ENCODE measurements around the gene RGS13. TPM values are rescaled to one million over a fixed set of nuclear protein-coding genes. Genes with fewer than 3 reads are reported as not detected.

The RGS13 gene, protein sequence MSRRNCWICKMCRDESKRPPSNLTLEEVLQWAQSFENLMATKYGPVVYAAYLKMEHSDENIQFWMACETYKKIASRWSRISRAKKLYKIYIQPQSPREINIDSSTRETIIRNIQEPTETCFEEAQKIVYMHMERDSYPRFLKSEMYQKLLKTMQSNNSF
- total RNA-seq (ENCODE audit: low replicate concordance) = not detected in 2 replicates

DNA sequence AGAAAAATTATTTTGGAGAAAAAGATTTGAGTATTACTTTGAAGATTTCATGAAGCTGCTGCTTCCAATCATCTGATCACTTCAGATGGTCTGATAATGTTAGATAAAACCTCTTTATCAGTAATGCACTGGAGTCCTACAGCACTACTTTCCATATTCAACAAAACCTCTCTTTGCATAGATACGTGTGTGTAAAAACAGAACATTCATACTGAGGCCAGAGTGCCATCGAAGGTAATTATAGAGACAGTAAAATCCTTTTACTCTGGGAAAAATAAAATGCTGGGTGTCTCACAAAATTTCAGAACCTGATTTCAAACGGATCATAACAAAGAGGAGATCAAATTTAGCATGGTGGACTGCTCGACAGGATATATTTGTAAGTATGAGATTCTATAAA is at the start of gene RGS13:
Gene RGS13 (plus strand): TSS at position 209 of the 400 bp plus-strand sequence. CDS start 8,188 bp downstream, outside the sequence.
- H3K79me2 ChIP-seq (ENCODE audit: low read depth) = no peaks in the 10 kb centered on the region
- H3K9ac ChIP-seq = no peak within 1 kb of the TSS
- no peak within 1 kb of the TSS for H2AFZ ChIP-seq (replicated peaks)
- DNase-seq (ENCODE audit: low spot score) = no peak
- H3F3A ChIP-seq (ENCODE audit: low read depth) = peaks cover 15% of the 10 kb centered on the region
- no peaks in the 10 kb centered on the region for H3K27me3 ChIP-seq
- H3K4me2 ChIP-seq = no peak within 1 kb of the TSS
- H3K27me3 Mint-ChIP-seq (ENCODE audit: insufficient read depth, low read depth) = peaks cover 2% of the 10 kb centered on the region
- H3K36me3 ChIP-seq = no peaks in the 10 kb centered on the region
- TF ChIP-seq EZH2phosphoT487 (IDR thresholded peaks at IDR 0.05) (no peak), EZH2 (IDR thresholded peaks at IDR 0.05) (no peak)
- TF ChIP-seq, protein P1, sequence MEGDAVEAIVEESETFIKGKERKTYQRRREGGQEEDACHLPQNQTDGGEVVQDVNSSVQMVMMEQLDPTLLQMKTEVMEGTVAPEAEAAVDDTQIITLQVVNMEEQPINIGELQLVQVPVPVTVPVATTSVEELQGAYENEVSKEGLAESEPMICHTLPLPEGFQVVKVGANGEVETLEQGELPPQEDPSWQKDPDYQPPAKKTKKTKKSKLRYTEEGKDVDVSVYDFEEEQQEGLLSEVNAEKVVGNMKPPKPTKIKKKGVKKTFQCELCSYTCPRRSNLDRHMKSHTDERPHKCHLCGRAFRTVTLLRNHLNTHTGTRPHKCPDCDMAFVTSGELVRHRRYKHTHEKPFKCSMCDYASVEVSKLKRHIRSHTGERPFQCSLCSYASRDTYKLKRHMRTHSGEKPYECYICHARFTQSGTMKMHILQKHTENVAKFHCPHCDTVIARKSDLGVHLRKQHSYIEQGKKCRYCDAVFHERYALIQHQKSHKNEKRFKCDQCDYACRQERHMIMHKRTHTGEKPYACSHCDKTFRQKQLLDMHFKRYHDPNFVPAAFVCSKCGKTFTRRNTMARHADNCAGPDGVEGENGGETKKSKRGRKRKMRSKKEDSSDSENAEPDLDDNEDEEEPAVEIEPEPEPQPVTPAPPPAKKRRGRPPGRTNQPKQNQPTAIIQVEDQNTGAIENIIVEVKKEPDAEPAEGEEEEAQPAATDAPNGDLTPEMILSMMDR (IDR thresholded peaks at IDR 0.05) = no peak
- peaks cover 14% of the 10 kb centered on the region for H3K4me1 Mint-ChIP-seq
- H3K4me3 ChIP-seq = no peak within 1 kb of the TSS
- H4K20me1 ChIP-seq (ENCODE audit: low read depth) = no peaks in the 10 kb centered on the region
- H3K36me3 Mint-ChIP-seq = no peaks in the 10 kb centered on the region
- H3K27ac ChIP-seq = no peak within 1 kb of the TSS
- H3K9me3 Mint-ChIP-seq = no peaks in the 10 kb centered on the region
- H3K4me3 Mint-ChIP-seq = no peak within 1 kb of the TSS
- H3K27ac Mint-ChIP-seq = no peak within 1 kb of the TSS
- peaks cover 19% of the 10 kb centered on the region for H3K4me1 ChIP-seq
- H3K9me3 ChIP-seq (ENCODE audit: low read depth) = no peaks in the 10 kb centered on the region

DNA sequence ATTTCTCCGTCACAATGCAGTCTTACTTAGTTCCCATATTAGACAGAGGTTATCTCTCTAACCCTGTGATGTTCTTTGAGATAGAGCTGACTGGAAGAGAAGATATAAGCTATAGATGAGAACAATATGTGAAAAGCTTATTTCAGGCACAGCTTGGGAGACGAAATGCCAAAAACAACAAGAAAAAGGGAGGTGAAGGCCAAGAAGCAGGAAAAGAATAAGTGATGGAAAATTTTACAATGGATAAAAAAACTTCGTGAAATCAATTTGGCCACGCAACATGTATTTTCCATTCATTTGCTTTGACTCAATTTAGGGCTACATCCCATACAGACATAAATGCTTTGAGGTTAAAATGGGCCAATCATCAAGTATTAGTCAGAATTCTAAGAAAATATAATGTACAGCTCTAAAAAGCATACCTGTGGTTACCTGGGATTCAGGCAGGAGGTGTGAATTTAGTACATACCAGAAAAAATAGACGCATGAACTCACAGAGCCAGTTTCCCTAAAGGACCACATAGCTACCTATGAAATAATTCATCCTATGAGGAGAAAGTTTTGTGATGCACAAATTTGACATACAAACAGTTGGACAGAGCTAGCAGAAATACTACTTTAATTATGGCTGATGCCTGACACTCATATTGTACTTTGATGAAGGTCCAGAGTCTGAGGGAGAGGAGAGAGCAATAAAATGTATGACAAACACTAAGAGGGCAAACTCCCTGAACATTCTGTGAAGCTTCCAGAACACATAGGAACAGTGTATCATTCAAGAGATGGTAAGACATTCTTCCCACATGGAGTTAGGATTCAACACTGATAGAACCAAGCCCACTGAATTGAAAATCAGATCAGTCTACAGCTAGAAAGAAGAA is 48.3 kb upstream of the RGS13 start:
- no peak overlapping the region for H3K4me3 Mint-ChIP-seq
- Histone ChIP-seq H3K9ac (no peak overlapping the region), H3K79me2 (ENCODE audit: low read depth) (no peaks in the 10 kb centered on the region), H4K20me1 (ENCODE audit: low read depth) (no peaks in the 10 kb centered on the region), H3K27me3 (no peaks in the 10 kb centered on the region), H3K9me3 (ENCODE audit: low read depth) (no peaks in the 10 kb centered on the region), H3K4me1 (no peaks in the 10 kb centered on the region), H3K4me2 (no peak overlapping the region), H3K4me3 (no peak overlapping the region), H3F3A (ENCODE audit: low read depth) (no peaks in the 10 kb centered on the region), H3K36me3 (no peaks in the 10 kb centered on the region), H2AFZ (replicated peaks) (no peak overlapping the region), H3K27ac (no peak overlapping the region)
- no peak for DNase-seq (ENCODE audit: low spot score)
- TF ChIP-seq EZH2phosphoT487 (IDR thresholded peaks at IDR 0.05) (no peak), EZH2 (IDR thresholded peaks at IDR 0.05) (no peak)
- TF ChIP-seq, protein P1 (IDR thresholded peaks at IDR 0.05) = no peak
- H3K27me3 Mint-ChIP-seq (ENCODE audit: insufficient read depth, low read depth) = no peaks in the 10 kb centered on the region
- H3K4me1 Mint-ChIP-seq = no peaks in the 10 kb centered on the region
- H3K27ac Mint-ChIP-seq = no peak overlapping the region
- H3K36me3 Mint-ChIP-seq = no peaks in the 10 kb centered on the region
- H3K9me3 Mint-ChIP-seq = no peaks in the 10 kb centered on the region

DNA sequence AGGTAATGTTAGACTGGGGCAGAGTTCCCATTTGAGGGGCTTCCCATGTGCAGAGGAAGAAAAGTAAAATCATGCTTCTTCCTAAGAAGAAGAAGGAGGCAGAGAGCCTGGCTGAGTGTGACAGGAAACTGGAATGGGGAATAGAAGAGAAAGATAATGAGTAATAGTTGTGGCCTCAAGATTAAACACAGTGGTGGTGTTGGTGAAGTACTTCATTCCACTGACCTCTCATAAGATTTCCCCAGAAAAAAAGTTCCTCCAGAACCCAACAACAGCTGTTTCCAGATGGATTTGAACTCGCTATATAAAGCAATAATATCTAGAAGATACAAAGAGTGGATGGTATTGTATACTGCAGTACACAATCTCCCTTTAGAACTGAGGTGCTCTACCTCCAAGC is 47.4 kb upstream of the RGS13 start:
- no peaks in the 10 kb centered on the region for H3K9me3 ChIP-seq (ENCODE audit: low read depth)
- no peak overlapping the region for H3K4me3 Mint-ChIP-seq
- no peak overlapping the region for H3K4me3 ChIP-seq
- H3K79me2 ChIP-seq (ENCODE audit: low read depth) = no peaks in the 10 kb centered on the region
- H3K27ac ChIP-seq = no peak overlapping the region
- no peaks in the 10 kb centered on the region for H3K9me3 Mint-ChIP-seq
- no peaks in the 10 kb centered on the region for H3K4me1 Mint-ChIP-seq
- no peaks in the 10 kb centered on the region for H3F3A ChIP-seq (ENCODE audit: low read depth)
- H4K20me1 ChIP-seq (ENCODE audit: low read depth) = no peaks in the 10 kb centered on the region
- H3K27me3 Mint-ChIP-seq (ENCODE audit: insufficient read depth, low read depth) = no peaks in the 10 kb centered on the region
- H3K36me3 ChIP-seq = no peaks in the 10 kb centered on the region
- no peaks in the 10 kb centered on the region for H3K27me3 ChIP-seq
- no peak overlapping the region for H3K27ac Mint-ChIP-seq
- H3K4me2 ChIP-seq = no peak overlapping the region
- DNase-seq (ENCODE audit: low spot score) = no peak
- TF ChIP-seq, protein P1 (IDR thresholded peaks at IDR 0.05) = no peak
- TF ChIP-seq EZH2phosphoT487 (IDR thresholded peaks at IDR 0.05) (no peak), EZH2 (IDR thresholded peaks at IDR 0.05) (no peak)
- H3K9ac ChIP-seq = no peak overlapping the region
- no peak overlapping the region for H2AFZ ChIP-seq (replicated peaks)
- no peaks in the 10 kb centered on the region for H3K4me1 ChIP-seq
- no peaks in the 10 kb centered on the region for H3K36me3 Mint-ChIP-seq
